Loucy (cell line): Measurements from ENCODE around the gene GIMAP5.

Source experiments
- EZH2phosphoT487 ChIP-seq: fragments of 200-600 bp; IDR thresholded peaks from 2 replicates; pipeline ENCODE4 v1.6.1; 2018; ENCODE audit warnings: antibody characterized with exemption, mild to moderate bottlenecking, moderate library complexity, borderline replicate concordance
- TF ChIP-seq, protein P1 (sequence below): fragments of 200-600 bp; sonication (generic); conservative IDR thresholded peaks from 2 replicates; pipeline ENCODE4 v1.5.1; 2014; ENCODE audit warnings: mild to moderate bottlenecking, antibody characterized with exemption, low read length

DNA sequence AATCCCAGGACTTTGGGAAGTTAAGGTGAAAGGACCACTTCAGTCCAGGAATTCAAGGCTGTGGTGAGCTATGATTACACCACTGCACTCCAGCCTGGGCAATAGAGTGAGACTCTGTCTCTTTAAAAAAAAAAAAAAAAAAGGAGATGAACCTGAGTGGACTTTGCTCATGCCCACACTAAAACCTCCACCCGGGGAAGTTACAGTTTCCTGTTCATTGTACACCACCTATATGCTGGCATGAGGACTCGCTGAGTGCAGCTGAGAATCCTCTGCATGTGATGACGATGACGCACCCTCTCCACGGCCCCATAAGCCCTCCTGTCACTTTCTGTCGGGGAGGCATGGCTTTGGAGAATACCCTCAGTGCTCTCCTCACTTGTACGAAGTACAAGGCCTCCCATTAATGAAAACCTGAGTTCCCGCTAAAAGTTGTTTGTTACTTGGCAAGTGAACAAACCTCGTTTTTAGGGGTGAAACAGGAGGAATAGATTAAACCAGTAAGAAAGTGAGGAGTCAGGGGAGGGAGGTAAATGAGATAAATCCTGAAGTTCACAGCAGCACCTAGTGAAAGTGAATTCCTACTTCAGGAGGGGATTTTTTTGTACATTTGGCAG is 47.0 kb downstream of the GIMAP5 start:
- TF ChIP-seq, protein P1, sequence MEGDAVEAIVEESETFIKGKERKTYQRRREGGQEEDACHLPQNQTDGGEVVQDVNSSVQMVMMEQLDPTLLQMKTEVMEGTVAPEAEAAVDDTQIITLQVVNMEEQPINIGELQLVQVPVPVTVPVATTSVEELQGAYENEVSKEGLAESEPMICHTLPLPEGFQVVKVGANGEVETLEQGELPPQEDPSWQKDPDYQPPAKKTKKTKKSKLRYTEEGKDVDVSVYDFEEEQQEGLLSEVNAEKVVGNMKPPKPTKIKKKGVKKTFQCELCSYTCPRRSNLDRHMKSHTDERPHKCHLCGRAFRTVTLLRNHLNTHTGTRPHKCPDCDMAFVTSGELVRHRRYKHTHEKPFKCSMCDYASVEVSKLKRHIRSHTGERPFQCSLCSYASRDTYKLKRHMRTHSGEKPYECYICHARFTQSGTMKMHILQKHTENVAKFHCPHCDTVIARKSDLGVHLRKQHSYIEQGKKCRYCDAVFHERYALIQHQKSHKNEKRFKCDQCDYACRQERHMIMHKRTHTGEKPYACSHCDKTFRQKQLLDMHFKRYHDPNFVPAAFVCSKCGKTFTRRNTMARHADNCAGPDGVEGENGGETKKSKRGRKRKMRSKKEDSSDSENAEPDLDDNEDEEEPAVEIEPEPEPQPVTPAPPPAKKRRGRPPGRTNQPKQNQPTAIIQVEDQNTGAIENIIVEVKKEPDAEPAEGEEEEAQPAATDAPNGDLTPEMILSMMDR, result no peak
- TF ChIP-seq EZH2phosphoT487, result no peak
